Activated naive CD4-positive, alpha-beta T cell treated with anti-CD3 and anti-CD28 coated beads for 36 hours (primary cell): ENCODE data around the gene PHF23. TPM values are rescaled to one million over a fixed set of nuclear protein-coding genes. Genes with fewer than 3 reads are reported as not detected.

ENCODE experiments used
- CTCF ChIA-PET: fragments of 350-600 bp; sonication (Branson Sonifier 250); formaldehyde crosslinking; loops from one replicate; lab custom pipeline; 2021; ENCODE audit warnings: antibody characterized with exemption; lab: Charles Lee
- DNase-seq: peaks from one replicate; pipeline ENCODE4 v3.0.0-alpha.2; 2020
- H3K27ac Mint-ChIP-seq: one replicate; pipeline ENCODE4 v1.8.0; 2021; ENCODE audit warnings: mild to moderate bottlenecking, mixed read lengths
- H3K27me3 Mint-ChIP-seq: one replicate; pipeline ENCODE4 v1.8.0; 2021; ENCODE audit warnings: low read depth, mixed read lengths
- H3K36me3 Mint-ChIP-seq: one replicate; pipeline ENCODE4 v1.8.0; 2021; ENCODE audit warnings: low read depth, mixed read lengths
- H3K4me1 Mint-ChIP-seq: one replicate; pipeline ENCODE4 v1.8.0; 2021; ENCODE audit warnings: low read depth, mixed read lengths
- H3K4me3 Mint-ChIP-seq: one replicate; pipeline ENCODE4 v1.8.0; 2021; ENCODE audit warnings: mild to moderate bottlenecking, moderate library complexity, mixed read lengths
- H3K9me3 Mint-ChIP-seq: one replicate; pipeline ENCODE4 v1.8.0; 2021; ENCODE audit warnings: mixed read lengths
- intact Hi-C: fragments of 100-400 bp; cut with micrococcal nuclease; formaldehyde crosslinking; loops from one replicate; pipeline ENCODE4 v1.15.1; 2023
- total RNA-seq, 2 experiments: library from RNA; stranded (reverse); gene quantifications; one replicate each; pipeline ENCODE4 v1.2.3, GENCODE V29; 2021

PHF23 gene
- total RNA-seq, 2 experiments from 2014 or later, result 8.4 to 10.0 TPM

- intact Hi-C loops, result no loop called here
Observed at GRCh38 chr17:7242717-7243452, 3.6 kb upstream of the PHF23 start.

GRCh38 chr17:7241783-7242716, 2.8 kb upstream of the PHF23 start, which contains the start of gene GABARAP:
Gene GABARAP (minus strand): TSS chr17:7242449. CDS start chr17:7242330, 119 bp downstream.
- Mint-ChIP-seq H3K4me1 (peaks cover 39% of the 10 kb centered on the region), H3K9me3 (no peaks in the 10 kb centered on the region), H3K27me3 (no peaks in the 10 kb centered on the region), H3K36me3 (peaks cover 34% of the 10 kb centered on the region), H3K4me3 (peak within 1 kb of the TSS; percentile 94), H3K27ac (peak within 1 kb of the TSS; percentile 98)
- intact Hi-C loops, result no loop called here
- DNase-seq, result peak; percentile 93
- CTCF ChIA-PET, result interaction anchor here (0.9 to 2.7 kb wide), 4 partner anchors 22 to 239 kb away, joined by 3 to 16 read pairs (median 3); partner anchors contain the start of genes ACADVL, DLG4 and SLC35G6

More at GRCh38 chr17:7242717-7243452, 3.6 kb upstream of the PHF23 start:
- H3K36me3 Mint-ChIP-seq, result peaks cover 35% of the 10 kb centered on the region
- H3K4me1 Mint-ChIP-seq, result peaks cover 36% of the 10 kb centered on the region
- peak overlapping the region; percentile 94 for H3K4me3 Mint-ChIP-seq
- DNase-seq, result peak; percentile 94
- CTCF ChIA-PET, result interaction anchor here (2.7 kb wide), 1 partner anchor 23 kb away, joined by 16 read pairs; the partner anchor contains the start of genes ACADVL and DLG4
- H3K27me3 Mint-ChIP-seq, result no peaks in the 10 kb centered on the region
- H3K9me3 Mint-ChIP-seq, result no peaks in the 10 kb centered on the region
- peak overlapping the region; percentile 98 for H3K27ac Mint-ChIP-seq

- peak overlapping the region; percentile 94 for H3K4me3 Mint-ChIP-seq
- no peak for DNase-seq
- no peaks in the 10 kb centered on the region for H3K9me3 Mint-ChIP-seq
- H3K27me3 Mint-ChIP-seq, result no peaks in the 10 kb centered on the region
- H3K27ac Mint-ChIP-seq, result peak overlapping the region; percentile 98
- CTCF ChIA-PET, result interaction anchor here (0.6 to 2.7 kb wide), 5 partner anchors 21 to 240 kb away, joined by 3 to 16 read pairs (median 3); partner anchors contain the start of genes ACADVL, DLG4 and SLC35G6
- peaks cover 46% of the 10 kb centered on the region for H3K4me1 Mint-ChIP-seq
- peaks cover 29% of the 10 kb centered on the region for H3K36me3 Mint-ChIP-seq
- intact Hi-C loops, result no loop called here
Observed at GRCh38 chr17:7241090-7241733, 2.0 kb upstream of the PHF23 start.

DNA sequence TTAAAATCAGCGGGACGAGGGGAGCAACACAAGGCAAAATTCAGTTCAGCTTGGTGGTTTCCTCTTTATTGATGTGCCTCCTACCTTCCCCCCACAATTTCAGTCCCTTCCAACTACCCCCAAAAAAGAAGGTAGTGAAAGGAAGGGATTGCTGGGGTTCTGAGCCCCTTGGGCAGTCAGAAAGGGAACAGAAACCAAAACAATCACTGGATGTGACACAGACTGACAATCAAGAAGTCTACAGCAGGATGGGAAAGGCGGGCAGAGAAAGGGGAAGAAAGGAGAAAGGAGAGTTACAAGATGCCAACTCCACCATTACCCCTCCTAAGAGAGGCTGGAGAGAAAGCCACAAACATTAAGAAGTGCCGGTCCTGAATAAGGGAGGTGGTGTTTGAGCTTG, 1.1 kb upstream of the PHF23 start:
- peak overlapping the region; percentile 98 for H3K27ac Mint-ChIP-seq
- intact Hi-C loops, result no loop called here
- peaks cover 55% of the 10 kb centered on the region for H3K4me1 Mint-ChIP-seq
- CTCF ChIA-PET, result interaction anchor here (0.6 to 1.5 kb wide), 2 partner anchors 56 to 62 kb away, joined by 3 to 4 read pairs; no protein-coding TSS in a partner anchor
- H3K36me3 Mint-ChIP-seq, result peaks cover 29% of the 10 kb centered on the region
- DNase-seq, result no peak
- no peaks in the 10 kb centered on the region for H3K9me3 Mint-ChIP-seq
- H3K4me3 Mint-ChIP-seq, result peak overlapping the region; percentile 94
- no peaks in the 10 kb centered on the region for H3K27me3 Mint-ChIP-seq

DNA sequence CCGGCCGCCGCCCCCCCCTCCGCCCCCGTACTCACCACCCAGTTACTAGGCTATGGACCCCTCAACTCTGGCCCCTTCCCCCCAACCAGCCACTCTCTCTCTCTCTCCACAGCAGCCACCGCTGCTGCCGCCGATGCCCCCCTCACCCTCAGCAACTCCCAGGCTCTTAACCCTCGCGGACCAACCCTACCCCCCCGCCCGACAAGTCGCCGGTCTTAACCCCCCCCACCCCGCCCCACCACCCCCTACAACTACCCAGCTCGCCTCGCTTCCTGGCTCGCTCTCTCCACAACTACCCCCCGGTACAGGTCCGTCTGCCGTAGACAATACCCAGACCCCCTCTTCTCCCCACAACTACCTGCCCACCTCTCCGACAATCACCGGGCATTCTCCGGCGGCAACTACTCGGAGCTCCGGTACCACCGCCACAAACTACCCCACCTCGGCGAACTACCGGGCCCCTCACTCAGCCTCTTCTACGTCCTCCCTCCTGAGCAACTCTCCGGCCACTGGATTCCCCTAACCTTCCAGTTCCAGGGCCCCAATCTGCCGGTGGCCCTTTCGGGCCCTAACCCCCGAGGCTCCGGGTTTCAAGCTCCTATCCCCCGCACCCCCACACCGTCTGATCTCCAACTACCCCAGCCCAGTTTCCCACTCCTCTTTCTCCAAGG, 702 bp downstream of the PHF23 start:
- intact Hi-C loops, result loop anchor here (1.0 to 5.0 kb wide), 7 partner anchors 14 to 604 kb away; partner anchors contain the start of genes ACADVL, DLG4, EIF5A and ELP5

GRCh38 chr17:7237761-7238419, 1.4 kb downstream of the PHF23 start:
- CTCF ChIA-PET, result interaction anchor here (0.5 to 2.5 kb wide), 3 partner anchors 18 to 60 kb away, joined by 3 to 8 read pairs (median 5); partner anchors contain the start of genes ACADVL and DLG4
- Mint-ChIP-seq H3K4me1 (peaks cover 67% of the 10 kb centered on the region), H3K27me3 (no peaks in the 10 kb centered on the region), H3K4me3 (peak overlapping the region; percentile 94), H3K27ac (peak overlapping the region; percentile 86), H3K36me3 (peaks cover 29% of the 10 kb centered on the region), H3K9me3 (no peaks in the 10 kb centered on the region)
- intact Hi-C loops, result loop anchor here (2.0 to 5.0 kb wide), 2 partner anchors 449 to 604 kb away; partner anchors contain the start of gene TP53
- peak; percentile 81 for DNase-seq

More for the DNA sequence above, 702 bp downstream of the PHF23 start:
- Mint-ChIP-seq H3K9me3 (no peaks in the 10 kb centered on the region), H3K4me3 (peak overlapping the region; percentile 94), H3K27me3 (no peaks in the 10 kb centered on the region), H3K36me3 (peaks cover 34% of the 10 kb centered on the region), H3K4me1 (peaks cover 66% of the 10 kb centered on the region), H3K27ac (peak overlapping the region; percentile 92)
- CTCF ChIA-PET, result interaction anchor here (0.6 to 2.5 kb wide), 4 partner anchors 15 to 193 kb away, joined by 3 to 8 read pairs (median 3); partner anchors contain the start of genes ACADVL and DLG4
- peak; percentile 42 for DNase-seq

DNA sequence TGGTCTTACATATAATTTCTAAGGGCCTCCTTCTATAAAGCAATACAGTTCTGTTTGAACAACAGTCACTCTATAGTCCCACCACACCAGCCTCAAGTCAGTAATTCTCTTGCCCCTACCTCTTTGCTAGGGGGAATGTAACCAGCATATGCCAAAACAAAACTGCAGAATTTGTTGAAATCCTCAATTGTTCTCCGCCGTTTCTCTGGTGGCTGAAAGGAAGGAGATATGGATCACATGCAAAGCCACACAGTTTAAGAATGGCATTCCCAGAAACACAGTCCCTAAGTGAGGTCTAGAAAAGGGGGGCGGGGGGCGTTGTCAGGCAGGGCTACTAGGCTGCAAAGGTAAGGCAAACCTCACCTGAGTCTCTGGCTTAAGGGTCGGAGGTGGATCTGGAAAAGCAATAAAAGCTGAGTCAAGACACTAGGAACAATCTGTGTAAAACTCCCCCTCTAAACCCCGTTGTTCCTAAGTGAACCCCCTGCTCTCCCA, 1.9 kb downstream of the PHF23 start:
- Mint-ChIP-seq H3K4me1 (peaks cover 68% of the 10 kb centered on the region), H3K36me3 (peaks cover 26% of the 10 kb centered on the region), H3K27me3 (no peaks in the 10 kb centered on the region), H3K9me3 (no peaks in the 10 kb centered on the region), H3K4me3 (peak overlapping the region; percentile 94), H3K27ac (peak overlapping the region; percentile 86)
- CTCF ChIA-PET, result interaction anchor here (0.5 to 2.5 kb wide), 4 partner anchors 17 to 61 kb away, joined by 3 to 8 read pairs (median 4); partner anchors contain the start of genes ACADVL and DLG4
- intact Hi-C loops, result loop anchor here (5.0 kb wide), 1 partner anchor 605 kb away; no protein-coding TSS in a partner anchor
- DNase-seq, result no peak

DNA sequence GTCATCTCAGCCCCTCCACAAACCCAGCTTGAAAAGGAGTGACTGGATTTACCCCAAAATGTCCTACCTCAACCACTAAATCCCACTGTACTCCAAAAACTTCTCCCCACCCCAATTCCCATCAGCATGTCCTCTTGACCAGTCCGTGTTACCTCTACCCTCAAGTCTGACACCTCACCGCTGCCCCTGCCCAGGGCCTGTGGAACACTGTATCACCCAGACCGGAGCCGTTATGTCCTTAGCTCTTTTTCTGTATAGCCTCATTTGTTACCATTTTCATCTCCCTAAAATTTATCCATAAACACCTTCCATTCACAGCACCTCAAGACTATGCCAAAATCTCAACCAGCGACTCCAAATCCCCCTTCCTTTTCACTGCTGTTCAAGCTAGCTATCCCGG, 2.4 kb downstream of the PHF23 start:
- Mint-ChIP-seq H3K27ac (peak overlapping the region; percentile 86), H3K4me1 (peaks cover 69% of the 10 kb centered on the region), H3K4me3 (peak overlapping the region; percentile 94), H3K27me3 (no peaks in the 10 kb centered on the region), H3K9me3 (no peaks in the 10 kb centered on the region), H3K36me3 (peaks cover 25% of the 10 kb centered on the region)
- no peak for DNase-seq
- intact Hi-C loops, result loop anchor here (5.0 kb wide), 1 partner anchor 605 kb away; no protein-coding TSS in a partner anchor
- CTCF ChIA-PET, result interaction anchor here (0.7 to 1.0 kb wide), 2 partner anchors 16 to 17 kb away, joined by 3 to 4 read pairs; partner anchors contain the start of genes ACADVL and DLG4

DNA sequence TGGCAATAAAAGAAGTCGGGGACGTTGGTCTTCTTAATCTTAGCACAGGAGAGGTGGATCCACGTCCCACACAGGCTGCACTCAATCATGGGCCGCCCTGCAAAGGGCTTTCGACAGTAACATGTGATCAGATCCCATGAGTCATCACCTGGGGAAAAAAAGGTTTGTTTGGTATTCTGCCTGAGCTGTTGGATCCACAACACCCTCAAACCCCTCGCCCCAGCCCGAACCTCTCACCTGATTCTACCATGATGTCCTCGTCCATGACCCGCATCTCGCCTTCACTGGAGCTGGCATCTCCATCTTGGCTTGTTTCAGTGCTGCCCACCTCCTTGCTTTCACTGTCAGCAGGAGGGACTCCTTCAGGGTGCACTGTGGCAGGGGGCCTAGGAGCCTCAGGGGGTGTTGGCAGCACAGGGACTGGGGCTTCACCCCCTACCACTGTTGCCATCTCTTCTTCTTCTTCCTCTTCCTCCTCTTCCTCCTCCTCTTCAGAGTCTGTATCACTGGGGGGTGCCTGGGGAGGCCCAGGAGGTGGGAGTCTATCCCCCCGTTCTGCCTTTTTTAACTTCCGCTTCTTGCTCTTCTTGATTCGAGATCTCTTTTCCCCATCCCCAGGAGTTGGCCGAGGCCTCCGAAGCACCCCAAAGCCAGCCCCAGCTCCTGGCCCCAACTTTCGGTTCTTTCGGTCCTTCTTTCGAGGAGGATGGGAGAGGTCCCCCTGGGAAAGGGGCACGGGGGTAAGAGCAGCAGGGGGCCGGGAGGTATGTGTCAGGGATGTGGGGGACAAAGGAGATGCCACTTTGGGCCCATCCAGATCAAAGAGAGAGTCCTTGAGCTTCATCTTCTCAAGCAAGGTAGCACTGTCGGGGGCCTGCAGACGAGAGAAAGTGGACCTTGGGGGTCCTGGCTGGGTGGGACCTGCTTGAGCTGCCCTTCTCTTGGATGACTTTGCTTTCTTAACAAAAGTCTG, 3.3 kb downstream of the PHF23 start:
- CTCF ChIA-PET, result interaction anchor here (0.7 to 1.9 kb wide), 3 partner anchors 15 to 17 kb away, joined by 3 to 6 read pairs (median 4); partner anchors contain the start of genes ACADVL and DLG4
- intact Hi-C loops, result loop anchor here (2.0 to 5.0 kb wide), 2 partner anchors 249 to 606 kb away; partner anchors contain the start of gene POLR2A

More for the DNA sequence above, 3.3 kb downstream of the PHF23 start:
- Mint-ChIP-seq H3K27me3 (no peaks in the 10 kb centered on the region), H3K36me3 (peaks cover 22% of the 10 kb centered on the region), H3K4me1 (peaks cover 61% of the 10 kb centered on the region), H3K9me3 (no peaks in the 10 kb centered on the region), H3K27ac (peak overlapping the region; percentile 22), H3K4me3 (peak overlapping the region; percentile 90)
- DNase-seq, result no peak
